Uterus (tissue), 4 donors: ENCODE measurements around the gene PITPNM3. TPM values are rescaled to one million over a fixed set of nuclear protein-coding genes. Genes with fewer than 3 reads are reported as not detected.

ENCODE experiments used
- DNase-seq, 2 donors: peaks; one replicate each; pipeline ENCODE4 v3.0.0-alpha.2; 2019 to 2020
- H3K27ac ChIP-seq, 2 donors: fragments of 200-600 bp; sonication (generic); 1 replicate in 1 of 2; 2 replicates in 1 of 2; pipeline ENCODE4 v1.5.1; 2016 to 2018
- H3K27me3 ChIP-seq, 2 donors: fragments of 200-600 bp; sonication (generic); one replicate each; pipeline ENCODE4 v1.5.1; 2018 to 2019; ENCODE audit warnings: control low read depth in 1 of 2
- H3K36me3 ChIP-seq, 2 donors: fragments of 200-600 bp; sonication (generic); one replicate each; pipeline ENCODE4 v1.5.1; 2019; ENCODE audit warnings: control low read depth in 1 of 2
- H3K4me1 ChIP-seq, 2 donors: fragments of 200-600 bp; sonication (generic); one replicate each; pipeline ENCODE4 v1.5.1; 2018 to 2019; ENCODE audit warnings: control low read depth in 1 of 2
- H3K4me3 ChIP-seq, 2 donors: fragments of 200-600 bp; sonication (generic); 1 replicate in 1 of 2; 2 replicates in 1 of 2; pipeline ENCODE4 v1.5.1; 2018 to 2019; ENCODE audit warnings: mild to moderate bottlenecking in 1 of 2
- H3K9me3 ChIP-seq, 2 donors: fragments of 200-600 bp; sonication (generic); one replicate each; pipeline ENCODE4 v1.5.1; 2019; ENCODE audit warnings: control low read depth in 1 of 2
- CTCF ChIP-seq, 4 experiments: fragments of 200-600 bp in 2 of 4; fragments of 450-650 bp in 2 of 4; sonication (generic) in 2 of 4; IDR thresholded peaks; one replicate each; pipeline ENCODE4 v1.5.1; 2016 to 2019; ENCODE audit warnings: antibody characterized with exemption in 4 of 4, mild to moderate bottlenecking in 2 of 4, moderate library complexity in 1 of 4
- POLR2A ChIP-seq, 2 donors: fragments of 450-650 bp; IDR thresholded peaks; one replicate each; pipeline ENCODE4 v1.6.1; 2016; ENCODE audit warnings: antibody characterized with exemption in 2 of 2, mild to moderate bottlenecking in 1 of 2, moderate library complexity in 1 of 2
- intact Hi-C: fragments of 100-400 bp; cut with DNase I; formaldehyde crosslinking; loops from one replicate; pipeline ENCODE4 v1.15.1; 2023; ENCODE audit warnings: low total_unique reads
- total RNA-seq, 4 donors: library from RNA; depleted of rRNA in 3 of 4; stranded (reverse); fragments of >200 nt in 3 of 4; gene quantifications; one replicate each; pipeline versions ENCODE4 v1.1.0 to v1.2.4, GENCODE V29; 2014 to 2023
- donor health status: DM: yes; HTN: yes; CAD: no.

Gene PITPNM3
- total RNA-seq, 4 donors from 2014 or later: 0.59 to 9.3 (median 6.1) TPM

- intact Hi-C loops: no loop called here
- TF ChIP-seq POLR2A (IDR thresholded peaks at IDR 0.05) (no peak), CTCF (IDR thresholded peaks at IDR 0.05) (no peak)
- Histone ChIP-seq H3K36me3 (no peaks in the 10 kb centered on the region), H3K27ac (no peak overlapping the region), H3K9me3 (no peaks in the 10 kb centered on the region), H3K4me1 (no peaks in the 10 kb centered on the region), H3K27me3 (no peaks in the 10 kb centered on the region), H3K4me3 (no peak overlapping the region)
- no peak for DNase-seq
These were observed 103.7 kb downstream of the PITPNM3 start for GRCh38 chr17:6452471-6453266.

GRCh38 chr17:6450926-6451832 is 105.2 kb downstream of the PITPNM3 start:
- Histone ChIP-seq H3K27me3 (no peaks in the 10 kb centered on the region), H3K27ac (no peak overlapping the region), H3K9me3 (no peaks in the 10 kb centered on the region), H3K4me3 (no peak overlapping the region), H3K4me1 (no peaks in the 10 kb centered on the region), H3K36me3 (no peaks in the 10 kb centered on the region)
- no peak for DNase-seq
- intact Hi-C loops: no loop called here
- TF ChIP-seq POLR2A (IDR thresholded peaks at IDR 0.05) (no peak), CTCF (IDR thresholded peaks at IDR 0.05) (no peak)

- no peak overlapping the region for H3K27ac ChIP-seq
- DNase-seq: no peak
- TF ChIP-seq POLR2A (IDR thresholded peaks at IDR 0.05): no peak
- no peak for TF ChIP-seq CTCF (IDR thresholded peaks at IDR 0.05)
- no peaks in the 10 kb centered on the region for H3K27me3 ChIP-seq
- no peaks in the 10 kb centered on the region for H3K4me1 ChIP-seq
- H3K36me3 ChIP-seq: no peaks in the 10 kb centered on the region
- H3K4me3 ChIP-seq: no peak overlapping the region
- intact Hi-C loops: no loop called here
- no peaks in the 10 kb centered on the region for H3K9me3 ChIP-seq
These were observed 107.0 kb downstream of the PITPNM3 start for GRCh38 chr17:6449307-6449706.

GRCh38 chr17:6448473-6448872 is 107.9 kb downstream of the PITPNM3 start:
- DNase-seq: no peak
- no peaks in the 10 kb centered on the region for H3K9me3 ChIP-seq
- H3K4me3 ChIP-seq: no peak overlapping the region
- H3K36me3 ChIP-seq: no peaks in the 10 kb centered on the region
- H3K4me1 ChIP-seq: no peaks in the 10 kb centered on the region
- H3K27me3 ChIP-seq: no peaks in the 10 kb centered on the region
- H3K27ac ChIP-seq: no peak overlapping the region
- intact Hi-C loops: no loop called here
- no peak for TF ChIP-seq CTCF (IDR thresholded peaks at IDR 0.05)
- TF ChIP-seq POLR2A (IDR thresholded peaks at IDR 0.05): no peak
